HepG2 (cell line): Measurements from ENCODE around the gene NLRX1. TPM values are rescaled to one million over a fixed set of nuclear protein-coding genes. Genes with fewer than 3 reads are reported as not detected.

Source experiments
- ARNT2 ChIP-seq: sonication (generic); formaldehyde crosslinking; IDR thresholded peaks from 2 replicates; pipeline ENCODE4 v1.8.0; 2022; ENCODE audit warnings: mild to moderate bottlenecking, low read depth, missing genetic modification reagents, moderate library complexity
- ATAD3A ChIP-seq: sonication (generic); formaldehyde crosslinking; IDR thresholded peaks from 2 replicates; pipeline ENCODE4 v1.4.0; 2020; ENCODE audit warnings: missing genetic modification reagents
- HNF1B ChIP-seq: sonication (generic); formaldehyde crosslinking; IDR thresholded peaks from 2 replicates; pipeline ENCODE4 v1.5.1; 2020; ENCODE audit warnings: mild to moderate bottlenecking, moderate library complexity, missing genetic modification reagents
- IRX3 ChIP-seq: sonication (generic); formaldehyde crosslinking; IDR thresholded peaks from 2 replicates; pipeline ENCODE4 v1.8.1; 2023; ENCODE audit warnings: mild to moderate bottlenecking, low read depth, missing genetic modification reagents, borderline replicate concordance
- JDP2 ChIP-seq: sonication (generic); formaldehyde crosslinking; IDR thresholded peaks from 2 replicates; pipeline ENCODE4 v1.8.1; 2022; ENCODE audit warnings: missing genetic modification reagents, borderline replicate concordance
- MEIS2 ChIP-seq: sonication (generic); formaldehyde crosslinking; IDR thresholded peaks from 2 replicates; pipeline ENCODE4 v1.9.0; 2021; ENCODE audit warnings: mild to moderate bottlenecking, missing genetic modification reagents
- NBN ChIP-seq: fragments of 450-650 bp; conservative IDR thresholded peaks from 2 replicates; pipeline ENCODE4 v1.6.1; 2017
- NONO ChIP-seq, 2 experiments: fragments of 450-650 bp in 1 of 2; sonication (generic) in 1 of 2; formaldehyde crosslinking in 1 of 2; IDR thresholded peaks in 1 of 2; conservative IDR thresholded peaks in 1 of 2; 2 replicates each; pipeline versions ENCODE4 v1.6.1 to v1.8.0; 2017 to 2022; ENCODE audit warnings: mild to moderate bottlenecking in 1 of 2, missing genetic modification reagents in 1 of 2, moderate library complexity in 1 of 2
- POLR2AphosphoS2 ChIP-seq: IDR thresholded peaks from 2 replicates; pipeline ENCODE4 v1.6.1; 2011; ENCODE audit warnings: low read depth, low read length, improper control_type of control experiment
- SOX5 ChIP-seq: IDR thresholded peaks from 2 replicates; pipeline ENCODE4 v1.6.1; 2016; ENCODE audit warnings: borderline replicate concordance
- STAT5B ChIP-seq: sonication (generic); formaldehyde crosslinking; IDR thresholded peaks from 2 replicates; pipeline ENCODE4 v1.4.0; 2020; ENCODE audit warnings: missing genetic modification reagents
- THAP11 ChIP-seq: IDR thresholded peaks from 2 replicates; pipeline ENCODE4 v1.6.1; 2016; ENCODE audit warnings: missing biosample characterization, missing genetic modification reagents
- YY1 ChIP-seq: IDR thresholded peaks from 2 replicates; pipeline ENCODE4 v1.6.1; 2011; ENCODE audit warnings: low read length, low read depth, moderate library complexity, mild to moderate bottlenecking; ENCODE audit not compliant: insufficient read depth, insufficient replicate concordance
- ZBTB37 ChIP-seq: sonication (generic); formaldehyde crosslinking; IDR thresholded peaks from 2 replicates; pipeline ENCODE4 v1.4.0; 2020; ENCODE audit warnings: mild to moderate bottlenecking, missing genetic modification reagents
- ZHX1 ChIP-seq: sonication (generic); formaldehyde crosslinking; IDR thresholded peaks from 2 replicates; pipeline ENCODE4 v1.8.1; 2022; ENCODE audit warnings: low read depth, mild to moderate bottlenecking, missing genetic modification reagents
- ZNF513 ChIP-seq: sonication (generic); formaldehyde crosslinking; conservative IDR thresholded peaks from 2 replicates; pipeline ENCODE4 v1.5.0; 2020; ENCODE audit warnings: missing genetic modification reagents
- ZNF580 ChIP-seq: IDR thresholded peaks from 2 replicates; pipeline ENCODE4 v1.6.1; 2016; ENCODE audit warnings: low read depth, borderline replicate concordance
- ZNF713 ChIP-seq: sonication (generic); formaldehyde crosslinking; IDR thresholded peaks from 2 replicates; pipeline ENCODE4 v1.4.0; 2020; ENCODE audit warnings: mild to moderate bottlenecking, missing genetic modification reagents
- ZNF749 ChIP-seq: sonication (generic); formaldehyde crosslinking; IDR thresholded peaks from 2 replicates; pipeline ENCODE4 v1.8.0; 2022; ENCODE audit warnings: mild to moderate bottlenecking, missing genetic modification reagents, moderate library complexity, borderline replicate concordance
- ZNF788 ChIP-seq: sonication (generic); formaldehyde crosslinking; IDR thresholded peaks from 2 replicates; pipeline ENCODE4 v1.5.0; 2020; ENCODE audit warnings: mild to moderate bottlenecking, missing genetic modification reagents, borderline replicate concordance
- ZNF83 ChIP-seq: sonication (generic); formaldehyde crosslinking; IDR thresholded peaks from 2 replicates; pipeline ENCODE4 v1.4.0; 2020; ENCODE audit warnings: missing genetic modification reagents, mild to moderate bottlenecking, borderline replicate concordance
- polyA plus RNA-seq, 8 experiments: library from polyadenylated mRNA; depleted of rRNA in 3 of 8; stranded (reverse) in 7 of 8; unstranded in 1 of 8; fragments of >200 nt; fragmentation: Illumina TruSeq in 4 of 8; extraction: Trizol in 4 of 8; gene quantifications; 2 replicates each; pipeline versions ENCODE4 v1.2.1 to v1.2.3, GENCODE V29; 2011 to 2016; ENCODE audit warnings: low read depth in 4 of 8, missing spikeins in 1 of 8, mixed read lengths in 1 of 8; ENCODE audit not compliant: insufficient read depth in 1 of 8
- total RNA-seq, 5 experiments: library from RNA; depleted of rRNA; stranded (reverse); fragments of >200 nt; fragmentation: Illumina TruSeq; extraction: Trizol; gene quantifications; 2 replicates each; pipeline ENCODE4 v1.2.3, GENCODE V29; 2016; ENCODE audit warnings: low read depth in 1 of 5

NLRX1 gene
- total and polyA plus RNA-seq, 2 of the 13 experiments (the other 11 are each of a cell fraction or from before 2014, with no cell fraction given), result 8.7 to 11.0 TPM

GRCh38 chr11:119168471-119169281, at the start of gene NLRX1 (continued):
- TF ChIP-seq ZNF788 (CRISPR knock-in tag) (peak; percentile 35; the same call in 1 of the 2 replicates), ZNF513 (no peak), ZNF713 (CRISPR knock-in tag) (0 out of 2 replicates have a peak, but pooled peaks have one; percentile 5), POLR2AphosphoS2 (no peak), STAT5B (CRISPR knock-in tag) (no peak), ZNF83 (CRISPR knock-in tag) (peak; percentile 27; the same call in 1 of the 2 replicates), ARNT2 (peak; percentile 91; the same call in 1 of the 2 replicates), ATAD3A (CRISPR knock-in tag) (no peak), YY1 (peak; percentile 87), HNF1B (CRISPR knock-in tag) (peak; percentile 70), ZNF580 (CRISPR knock-in tag) (peak; percentile 61), NONO (IDR thresholded peaks at IDR 0.05) (no peak), NONO (CRISPR knock-in tag; conservative IDR thresholded peaks at IDR 0.05) (peak; percentile 35; the same call in 1 of the 2 replicates), NBN (no peak), THAP11 (CRISPR knock-in tag) (peak; percentile 66), SOX5 (CRISPR knock-in tag) (peak; percentile 39; the same call in 1 of the 2 replicates), ZHX1 (CRISPR knock-in tag) (0 out of 2 replicates have a peak, but pooled peaks have one; percentile 50), ZNF749 (CRISPR knock-in tag) (no peak), JDP2 (CRISPR knock-in tag) (no peak), MEIS2 (CRISPR knock-in tag) (peak; percentile 70), ZBTB37 (CRISPR knock-in tag) (no peak), IRX3 (0 out of 2 replicates have a peak, but pooled peaks have one; percentile 71)
